ENCODE data around the gene PRKAG2.

The PRKAG2 gene

DNA sequence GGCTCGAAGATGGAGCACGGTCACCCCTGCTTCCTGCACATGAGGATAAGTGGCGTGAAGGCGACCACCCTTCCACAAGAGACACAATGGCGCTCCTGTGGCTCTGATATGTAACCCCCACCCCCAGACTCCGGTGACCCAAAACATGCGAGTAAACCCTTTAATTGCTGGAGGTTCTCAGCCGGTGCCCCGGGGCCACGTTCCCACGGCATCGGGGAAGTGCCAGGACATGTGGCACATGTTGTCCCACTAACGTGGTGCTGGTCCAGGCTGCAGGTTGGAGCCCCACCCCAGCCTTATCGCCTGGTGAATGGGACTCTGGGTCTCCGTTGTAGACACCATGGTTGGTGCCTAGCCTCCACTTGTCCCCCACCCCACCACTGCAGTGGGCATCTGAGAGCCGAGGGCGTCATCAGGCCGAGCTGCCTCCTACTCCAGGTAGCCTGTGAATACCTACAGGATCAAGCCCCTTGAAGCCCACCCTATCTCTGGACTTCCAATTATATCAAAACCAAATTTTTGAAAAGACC, 132.8 kb downstream of the PRKAG2 start:
- TF ChIP-seq, protein P1, sequence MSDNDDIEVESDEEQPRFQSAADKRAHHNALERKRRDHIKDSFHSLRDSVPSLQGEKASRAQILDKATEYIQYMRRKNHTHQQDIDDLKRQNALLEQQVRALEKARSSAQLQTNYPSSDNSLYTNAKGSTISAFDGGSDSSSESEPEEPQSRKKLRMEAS (IDR thresholded peaks at IDR 0.05; ENCODE audit: low read depth, low read length): no peak
- TF ChIP-seq POLR2A (IDR thresholded peaks at IDR 0.05; ENCODE audit: extremely low read depth, insufficient read length) (no peak), MYC (IDR thresholded peaks at IDR 0.05; ENCODE audit: low read depth, low read length) (no peak)
- TF ChIP-seq, protein P2, sequence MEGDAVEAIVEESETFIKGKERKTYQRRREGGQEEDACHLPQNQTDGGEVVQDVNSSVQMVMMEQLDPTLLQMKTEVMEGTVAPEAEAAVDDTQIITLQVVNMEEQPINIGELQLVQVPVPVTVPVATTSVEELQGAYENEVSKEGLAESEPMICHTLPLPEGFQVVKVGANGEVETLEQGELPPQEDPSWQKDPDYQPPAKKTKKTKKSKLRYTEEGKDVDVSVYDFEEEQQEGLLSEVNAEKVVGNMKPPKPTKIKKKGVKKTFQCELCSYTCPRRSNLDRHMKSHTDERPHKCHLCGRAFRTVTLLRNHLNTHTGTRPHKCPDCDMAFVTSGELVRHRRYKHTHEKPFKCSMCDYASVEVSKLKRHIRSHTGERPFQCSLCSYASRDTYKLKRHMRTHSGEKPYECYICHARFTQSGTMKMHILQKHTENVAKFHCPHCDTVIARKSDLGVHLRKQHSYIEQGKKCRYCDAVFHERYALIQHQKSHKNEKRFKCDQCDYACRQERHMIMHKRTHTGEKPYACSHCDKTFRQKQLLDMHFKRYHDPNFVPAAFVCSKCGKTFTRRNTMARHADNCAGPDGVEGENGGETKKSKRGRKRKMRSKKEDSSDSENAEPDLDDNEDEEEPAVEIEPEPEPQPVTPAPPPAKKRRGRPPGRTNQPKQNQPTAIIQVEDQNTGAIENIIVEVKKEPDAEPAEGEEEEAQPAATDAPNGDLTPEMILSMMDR (IDR thresholded peaks at IDR 0.05; ENCODE audit: low read depth, low read length): no peak
- no peak for DNase-seq (ENCODE audit: low read depth)
- no peak overlapping the region for H3K4me3 ChIP-seq (ENCODE audit: low read depth, low read length)

DNA sequence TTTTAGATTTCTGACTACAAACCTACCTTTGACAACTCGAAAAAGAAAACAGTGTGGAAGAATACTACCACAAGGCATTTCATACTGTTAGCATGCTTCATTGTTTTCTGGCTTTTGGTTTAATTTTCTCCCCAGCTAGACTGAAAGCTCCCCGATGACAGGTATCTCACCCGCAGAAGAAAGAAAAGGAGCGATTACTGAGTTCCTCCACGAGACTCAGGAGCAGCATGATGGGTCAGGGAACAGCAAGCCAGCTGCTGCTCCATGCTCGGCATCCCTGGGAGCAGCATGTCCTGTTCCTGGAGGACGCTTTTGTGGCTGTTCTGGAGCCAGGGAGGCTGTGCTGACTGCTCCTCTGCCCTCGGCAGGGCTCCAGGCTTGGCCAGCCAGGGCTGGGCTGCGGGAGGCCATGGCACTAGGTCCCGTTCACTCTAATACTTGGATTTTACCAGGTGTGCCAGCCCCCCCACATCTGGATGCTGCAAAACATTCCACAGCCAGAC, 133.4 kb downstream of the PRKAG2 start:
- no peak for DNase-seq (ENCODE audit: low read depth)
- TF ChIP-seq MYC (IDR thresholded peaks at IDR 0.05; ENCODE audit: low read depth, low read length): no peak
- TF ChIP-seq, protein P2 (IDR thresholded peaks at IDR 0.05; ENCODE audit: low read depth, low read length): no peak
- TF ChIP-seq, protein P1 (IDR thresholded peaks at IDR 0.05; ENCODE audit: low read depth, low read length): no peak
- TF ChIP-seq POLR2A (IDR thresholded peaks at IDR 0.05; ENCODE audit: extremely low read depth, insufficient read length): no peak
- no peak overlapping the region for H3K4me3 ChIP-seq (ENCODE audit: low read depth, low read length)

DNA sequence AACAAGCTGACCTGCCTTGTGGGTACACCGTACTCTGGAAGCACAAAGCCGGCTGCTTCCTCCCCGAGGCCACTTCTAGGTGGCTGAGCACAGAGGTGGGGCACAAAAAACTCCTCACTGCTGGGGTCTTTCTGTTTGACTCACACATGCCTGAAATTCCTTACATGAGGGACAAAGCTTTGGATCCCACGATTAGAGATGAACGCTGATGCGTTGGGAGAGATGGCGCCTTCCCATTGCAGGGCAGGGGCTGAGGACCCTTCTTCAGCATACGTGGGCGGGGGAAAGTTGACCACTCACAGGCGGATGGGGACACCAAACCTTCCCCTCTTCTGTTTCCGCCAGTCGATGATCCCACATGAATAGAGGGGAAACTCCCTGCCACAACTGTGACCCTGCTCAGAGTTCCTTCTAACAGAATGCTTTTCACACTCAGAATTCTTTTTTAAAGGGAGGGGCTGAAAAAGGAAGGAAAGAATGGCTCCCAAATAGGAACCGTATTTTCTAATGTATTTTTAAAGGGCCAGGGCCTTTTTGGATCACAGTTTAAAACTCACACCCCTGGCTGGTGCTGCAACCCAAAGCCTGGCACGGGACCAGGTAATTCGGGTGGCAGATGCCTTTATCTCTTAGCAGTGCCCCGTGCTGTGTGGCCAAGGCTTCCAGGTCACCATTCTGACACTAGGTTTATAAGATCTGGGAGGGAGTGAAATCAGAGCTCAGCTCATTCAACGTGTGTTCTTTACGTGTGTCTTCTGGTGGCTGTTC, 134.0 kb downstream of the PRKAG2 start:
- TF ChIP-seq, protein P2 (IDR thresholded peaks at IDR 0.05; ENCODE audit: low read depth, low read length): no peak
- TF ChIP-seq MYC (IDR thresholded peaks at IDR 0.05; ENCODE audit: low read depth, low read length) (no peak), POLR2A (IDR thresholded peaks at IDR 0.05; ENCODE audit: extremely low read depth, insufficient read length) (no peak)
- TF ChIP-seq, protein P1 (IDR thresholded peaks at IDR 0.05; ENCODE audit: low read depth, low read length): no peak
- H3K4me3 ChIP-seq (ENCODE audit: low read depth, low read length): no peak overlapping the region
- no peak for DNase-seq (ENCODE audit: low read depth)

DNA sequence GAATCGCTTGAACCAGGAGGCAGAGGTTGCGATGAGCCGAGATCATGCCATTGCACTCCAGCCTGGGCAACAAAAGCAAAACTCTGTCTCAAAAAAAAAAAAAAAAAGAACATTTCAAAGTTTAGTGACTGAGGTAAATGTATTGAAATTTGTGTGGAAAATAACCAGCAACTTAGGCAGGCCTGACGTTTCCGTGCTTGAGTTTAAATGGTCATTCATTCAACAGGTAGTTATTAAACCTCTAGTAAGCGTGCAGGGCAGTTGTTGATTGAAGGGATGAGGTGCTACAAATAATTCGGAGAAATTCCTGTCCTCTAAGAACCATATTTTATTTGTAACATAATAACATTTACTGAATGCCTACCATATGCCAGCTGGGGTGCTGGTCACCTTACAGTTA, 135.3 kb downstream of the PRKAG2 start:
- TF ChIP-seq MYC (IDR thresholded peaks at IDR 0.05; ENCODE audit: low read depth, low read length): no peak
- TF ChIP-seq, protein P1 (IDR thresholded peaks at IDR 0.05; ENCODE audit: low read depth, low read length): no peak
- no peak for TF ChIP-seq POLR2A (IDR thresholded peaks at IDR 0.05; ENCODE audit: extremely low read depth, insufficient read length)
- TF ChIP-seq, protein P2 (IDR thresholded peaks at IDR 0.05; ENCODE audit: low read depth, low read length): no peak
- no peak overlapping the region for H3K4me3 ChIP-seq (ENCODE audit: low read depth, low read length)
- DNase-seq (ENCODE audit: low read depth): no peak

DNA sequence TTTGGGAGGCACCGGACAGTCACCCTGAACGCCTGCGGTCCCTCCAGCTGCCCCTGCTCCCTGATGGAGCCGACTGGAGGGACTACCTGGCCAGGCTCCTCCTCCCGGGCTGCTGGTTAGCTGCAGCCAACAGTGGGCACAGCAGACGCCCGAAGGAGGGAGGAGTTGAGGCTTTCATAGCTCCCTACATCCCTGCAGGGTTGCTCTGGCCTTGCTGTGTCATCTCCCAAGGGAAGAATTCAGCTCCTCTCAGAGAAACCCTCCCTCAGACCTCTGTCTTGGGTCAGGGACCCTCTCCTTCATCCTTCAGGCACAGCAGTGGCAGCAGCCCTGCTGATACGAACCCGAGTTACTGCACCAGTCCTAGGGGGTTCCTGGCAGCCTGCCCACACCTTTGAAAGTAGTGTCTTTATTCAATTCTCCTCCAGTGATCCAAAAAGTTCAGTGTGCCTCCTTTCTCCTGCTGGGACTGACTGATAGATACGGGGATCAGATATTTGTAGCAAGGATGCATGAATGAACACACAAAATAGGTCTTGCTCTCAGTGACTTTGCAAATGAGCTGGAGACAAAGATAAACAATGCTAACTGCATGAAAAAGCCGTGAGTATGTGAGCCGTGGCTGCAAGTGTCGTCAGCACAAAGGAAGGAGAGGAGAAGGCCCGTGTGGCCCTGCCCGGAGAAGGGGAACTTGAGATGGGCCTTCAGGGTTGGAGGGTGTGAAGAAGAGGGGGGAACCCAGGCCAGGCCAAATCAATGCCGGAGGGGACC, 136.6 kb downstream of the PRKAG2 start:
- TF ChIP-seq, protein P1 (IDR thresholded peaks at IDR 0.05; ENCODE audit: low read depth, low read length): no peak
- DNase-seq (ENCODE audit: low read depth): peak; percentile 65
- no peak overlapping the region for H3K4me3 ChIP-seq (ENCODE audit: low read depth, low read length)

Measured in NB4 (cell line).